ENCODE measurements around the gene RNU7-1.

The RNU7-1 gene

GRCh38 chr12:6957741-6958608 lies 14.4 kb downstream of the RNU7-1 start:
- Histone ChIP-seq H3K9me3 (ENCODE audit: control insufficient read depth, insufficient read depth, low read length) (no peaks in the 10 kb centered on the region), H3K4me3 (ENCODE audit: low read depth, low read length) (no peak overlapping the region), H3K4me1 (ENCODE audit: control insufficient read depth, insufficient read depth, low read length) (peaks cover 20% of the 10 kb centered on the region), H3K9ac (ENCODE audit: low read depth, low read length) (no peak overlapping the region), H3K27ac (ENCODE audit: low read depth, low read length) (no peak overlapping the region), H3K36me3 (ENCODE audit: control insufficient read depth, insufficient read depth, low read length) (peaks cover 2% of the 10 kb centered on the region), H3K27me3 (ENCODE audit: control insufficient read depth, insufficient read depth, low read length) (no peaks in the 10 kb centered on the region)

- Histone ChIP-seq H3K36me3 (ENCODE audit: control insufficient read depth, insufficient read depth, low read length) (peaks cover 2% of the 10 kb centered on the region), H3K9ac (ENCODE audit: low read depth, low read length) (no peak overlapping the region)
Measured at GRCh38 chr12:6958609-6959057, 15.0 kb downstream of the RNU7-1 start.

GRCh38 chr12:6959058-6959804 lies 15.6 kb downstream of the RNU7-1 start:
- H3K36me3 ChIP-seq (ENCODE audit: control insufficient read depth, insufficient read depth, low read length), result peaks cover 4% of the 10 kb centered on the region
- H3K9me3 ChIP-seq (ENCODE audit: control insufficient read depth, insufficient read depth, low read length), result no peaks in the 10 kb centered on the region
- H3K4me3 ChIP-seq (ENCODE audit: low read depth, low read length), result no peak overlapping the region
- H3K27me3 ChIP-seq (ENCODE audit: control insufficient read depth, insufficient read depth, low read length), result no peaks in the 10 kb centered on the region
- no peak overlapping the region for H3K27ac ChIP-seq (ENCODE audit: low read depth, low read length)
- peaks cover 26% of the 10 kb centered on the region for H3K4me1 ChIP-seq (ENCODE audit: control insufficient read depth, insufficient read depth, low read length)
- H3K9ac ChIP-seq (ENCODE audit: low read depth, low read length), result no peak overlapping the region

More at GRCh38 chr12:6958609-6959057, 15.0 kb downstream of the RNU7-1 start:
- Histone ChIP-seq H3K9me3 (ENCODE audit: control insufficient read depth, insufficient read depth, low read length) (no peaks in the 10 kb centered on the region), H3K27ac (ENCODE audit: low read depth, low read length) (no peak overlapping the region), H3K4me3 (ENCODE audit: low read depth, low read length) (no peak overlapping the region), H3K4me1 (ENCODE audit: control insufficient read depth, insufficient read depth, low read length) (peaks cover 20% of the 10 kb centered on the region), H3K27me3 (ENCODE audit: control insufficient read depth, insufficient read depth, low read length) (no peaks in the 10 kb centered on the region)

GRCh38 chr12:6959805-6960592 lies 16.4 kb downstream of the RNU7-1 start:
- peaks cover 34% of the 10 kb centered on the region for H3K4me1 ChIP-seq (ENCODE audit: control insufficient read depth, insufficient read depth, low read length)
- no peaks in the 10 kb centered on the region for H3K9me3 ChIP-seq (ENCODE audit: control insufficient read depth, insufficient read depth, low read length)
- H3K9ac ChIP-seq (ENCODE audit: low read depth, low read length), result no peak overlapping the region
- no peaks in the 10 kb centered on the region for H3K27me3 ChIP-seq (ENCODE audit: control insufficient read depth, insufficient read depth, low read length)
- peaks cover 12% of the 10 kb centered on the region for H3K36me3 ChIP-seq (ENCODE audit: control insufficient read depth, insufficient read depth, low read length)
- H3K27ac ChIP-seq (ENCODE audit: low read depth, low read length), result no peak overlapping the region
- H3K4me3 ChIP-seq (ENCODE audit: low read depth, low read length), result no peak overlapping the region

DNA sequence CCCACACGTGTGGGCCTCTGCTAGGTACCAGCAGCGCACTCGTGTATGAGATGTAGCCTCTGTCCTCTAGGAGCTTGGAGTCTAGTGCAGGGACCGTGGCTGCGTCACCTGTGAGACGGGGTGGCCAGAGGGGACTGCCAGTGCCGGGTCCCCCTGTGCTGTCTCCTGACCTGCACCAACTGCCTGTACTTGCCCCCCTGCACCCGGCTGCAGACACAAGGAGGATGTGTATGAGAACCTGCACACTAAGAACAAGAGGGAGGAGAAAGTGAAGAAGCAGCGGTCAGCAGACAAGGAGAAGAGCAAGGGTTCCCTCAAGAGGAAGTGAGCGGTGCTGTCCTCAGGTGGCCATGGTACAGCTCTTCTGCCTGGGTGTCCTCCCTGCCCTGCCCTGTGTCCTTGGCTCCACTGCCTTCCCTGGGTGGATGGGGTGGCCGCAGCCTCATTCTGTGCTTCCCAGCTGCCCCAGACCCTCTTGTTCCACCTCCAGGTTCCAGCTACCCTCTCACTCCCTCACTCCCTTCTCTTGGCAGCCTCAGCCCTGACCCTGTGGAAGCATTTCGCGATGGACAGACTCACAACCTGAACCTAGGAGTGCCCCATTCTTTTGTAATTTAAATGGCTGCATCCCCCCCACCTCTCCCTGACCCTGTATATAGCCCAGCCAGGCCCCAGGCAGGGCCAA lies 17.1 kb downstream of the RNU7-1 start:
- Histone ChIP-seq H3K9me3 (ENCODE audit: control insufficient read depth, insufficient read depth, low read length) (no peaks in the 10 kb centered on the region), H3K27me3 (ENCODE audit: control insufficient read depth, insufficient read depth, low read length) (no peaks in the 10 kb centered on the region), H3K36me3 (ENCODE audit: control insufficient read depth, insufficient read depth, low read length) (peaks cover 19% of the 10 kb centered on the region), H3K4me1 (ENCODE audit: control insufficient read depth, insufficient read depth, low read length) (peaks cover 38% of the 10 kb centered on the region), H3K27ac (ENCODE audit: low read depth, low read length) (peak overlapping the region; percentile 87), H3K9ac (ENCODE audit: low read depth, low read length) (no peak overlapping the region), H3K4me3 (ENCODE audit: low read depth, low read length) (no peak overlapping the region; the same call in 1 of the 2 replicates)

DNA sequence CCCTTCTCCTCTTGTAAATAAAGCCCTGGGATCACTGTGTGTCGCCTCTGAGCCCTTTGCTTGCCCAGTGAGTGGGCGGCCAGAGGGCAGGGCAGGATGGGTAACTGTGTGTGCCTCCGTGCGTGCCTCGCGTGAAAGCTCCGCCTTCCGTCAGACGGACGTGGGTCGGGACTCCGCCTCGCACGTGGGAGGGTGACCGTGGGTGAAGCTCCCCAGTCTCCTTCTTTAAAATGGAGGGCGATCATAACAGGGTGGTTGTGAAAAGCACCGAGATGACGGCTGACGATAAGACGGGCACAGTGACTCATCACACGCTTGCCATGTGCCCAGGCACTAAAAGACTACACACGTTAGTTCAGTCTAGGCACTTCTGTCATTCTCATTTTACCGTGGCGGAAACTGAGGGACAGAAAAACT lies 17.7 kb downstream of the RNU7-1 start:
- Histone ChIP-seq H3K4me1 (ENCODE audit: control insufficient read depth, insufficient read depth, low read length) (peaks cover 38% of the 10 kb centered on the region), H3K4me3 (ENCODE audit: low read depth, low read length) (peak overlapping the region; percentile 78), H3K27me3 (ENCODE audit: control insufficient read depth, insufficient read depth, low read length) (no peaks in the 10 kb centered on the region), H3K9ac (ENCODE audit: low read depth, low read length) (peak overlapping the region; percentile 73; the same call in 1 of the 2 replicates), H3K27ac (ENCODE audit: low read depth, low read length) (peak overlapping the region; percentile 87), H3K36me3 (ENCODE audit: control insufficient read depth, insufficient read depth, low read length) (peaks cover 23% of the 10 kb centered on the region), H3K9me3 (ENCODE audit: control insufficient read depth, insufficient read depth, low read length) (no peaks in the 10 kb centered on the region)

DNA sequence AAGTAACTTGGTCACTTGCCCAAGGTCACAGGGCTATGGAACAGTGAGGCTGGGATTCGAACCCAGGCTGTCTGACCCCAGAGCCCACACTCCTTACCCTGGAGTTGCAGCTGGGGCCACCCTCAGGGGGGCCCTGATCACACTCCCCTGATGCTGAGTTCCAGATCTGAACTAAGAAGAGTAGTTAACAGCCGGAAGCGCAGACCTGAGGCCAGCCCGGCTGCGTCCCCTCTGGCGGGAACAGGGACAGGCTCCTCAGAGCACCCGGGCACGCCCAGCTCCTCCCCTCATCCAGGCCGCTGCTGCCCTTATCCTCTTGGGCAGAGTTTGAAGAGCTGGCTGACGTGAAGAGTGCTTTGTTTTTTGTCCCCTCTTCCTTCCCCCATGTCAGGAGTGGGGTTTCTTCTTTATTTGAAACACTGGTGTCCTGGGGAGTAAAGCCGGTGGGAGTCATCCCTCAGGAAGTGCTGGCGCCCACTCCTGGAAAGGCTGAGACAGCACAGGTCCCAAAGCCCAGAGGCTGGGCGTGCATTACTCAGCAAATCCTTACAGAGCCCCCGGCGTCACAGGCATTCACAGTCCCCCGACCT lies 18.2 kb downstream of the RNU7-1 start:
- Histone ChIP-seq H3K4me3 (ENCODE audit: low read depth, low read length) (peak overlapping the region; percentile 78), H3K9me3 (ENCODE audit: control insufficient read depth, insufficient read depth, low read length) (no peaks in the 10 kb centered on the region), H3K27ac (ENCODE audit: low read depth, low read length) (peak overlapping the region; percentile 87), H3K27me3 (ENCODE audit: control insufficient read depth, insufficient read depth, low read length) (no peaks in the 10 kb centered on the region), H3K4me1 (ENCODE audit: control insufficient read depth, insufficient read depth, low read length) (peaks cover 38% of the 10 kb centered on the region), H3K36me3 (ENCODE audit: control insufficient read depth, insufficient read depth, low read length) (peaks cover 27% of the 10 kb centered on the region), H3K9ac (ENCODE audit: low read depth, low read length) (peak overlapping the region; percentile 73)

GRCh38 chr12:6962285-6963015 lies 18.8 kb downstream of the RNU7-1 start:
- Histone ChIP-seq H3K4me3 (ENCODE audit: low read depth, low read length) (peak overlapping the region; percentile 78), H3K27ac (ENCODE audit: low read depth, low read length) (peak overlapping the region; percentile 87), H3K36me3 (ENCODE audit: control insufficient read depth, insufficient read depth, low read length) (peaks cover 34% of the 10 kb centered on the region), H3K4me1 (ENCODE audit: control insufficient read depth, insufficient read depth, low read length) (peaks cover 38% of the 10 kb centered on the region), H3K9ac (ENCODE audit: low read depth, low read length) (peak overlapping the region; percentile 73), H3K9me3 (ENCODE audit: control insufficient read depth, insufficient read depth, low read length) (no peaks in the 10 kb centered on the region), H3K27me3 (ENCODE audit: control insufficient read depth, insufficient read depth, low read length) (no peaks in the 10 kb centered on the region)

DNA sequence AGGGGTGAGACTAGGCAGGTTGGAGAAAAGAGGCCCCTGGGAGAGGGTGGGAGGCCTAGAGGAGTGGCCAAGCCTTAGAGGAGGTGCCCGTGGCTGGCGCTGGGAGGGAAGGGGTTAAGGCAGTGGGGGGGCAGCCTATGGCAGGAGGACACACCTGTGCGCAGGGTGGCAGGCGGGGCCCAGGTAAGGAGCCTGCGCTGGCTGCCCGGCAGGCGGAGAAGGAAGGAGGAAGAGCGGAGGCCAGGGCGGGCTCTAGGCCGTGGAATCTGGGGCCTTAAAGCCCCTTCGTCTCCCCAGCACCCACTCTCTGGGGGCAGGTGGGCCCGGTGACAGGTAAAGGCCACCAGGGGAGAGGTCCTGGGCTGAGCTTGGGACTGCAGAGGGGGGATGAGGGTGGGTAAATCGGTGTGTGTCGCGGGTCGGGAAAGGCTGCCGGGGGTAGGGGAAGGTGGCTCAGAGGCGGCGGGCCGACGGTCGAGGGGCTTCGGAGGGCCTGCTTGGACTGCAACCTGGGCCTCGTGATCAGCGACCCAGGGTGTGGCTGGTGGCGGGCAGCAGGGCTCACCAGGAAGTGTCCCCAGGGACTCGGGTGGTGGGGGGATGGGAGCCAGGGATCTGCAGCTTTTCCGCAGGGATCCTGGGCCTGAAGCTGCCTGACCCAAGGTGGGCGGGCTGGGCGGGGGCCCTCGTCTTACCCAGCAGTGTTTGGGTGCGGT lies 19.6 kb downstream of the RNU7-1 start:
- Histone ChIP-seq H3K36me3 (ENCODE audit: control insufficient read depth, insufficient read depth, low read length) (peaks cover 41% of the 10 kb centered on the region), H3K27ac (ENCODE audit: low read depth, low read length) (peak overlapping the region; percentile 11), H3K4me1 (ENCODE audit: control insufficient read depth, insufficient read depth, low read length) (peaks cover 38% of the 10 kb centered on the region), H3K9me3 (ENCODE audit: control insufficient read depth, insufficient read depth, low read length) (no peaks in the 10 kb centered on the region), H3K27me3 (ENCODE audit: control insufficient read depth, insufficient read depth, low read length) (no peaks in the 10 kb centered on the region), H3K9ac (ENCODE audit: low read depth, low read length) (peak overlapping the region; percentile 78), H3K4me3 (ENCODE audit: low read depth, low read length) (peak overlapping the region; percentile 78)
